HepG2 (cell line): ENCODE measurements around the gene CIBAR2. TPM values are rescaled to one million over a fixed set of nuclear protein-coding genes. Genes with fewer than 3 reads are reported as not detected.

Experiments
- ATF7 ChIP-seq, 2 experiments: fragments of 450-650 bp in 1 of 2; sonication (generic) in 1 of 2; formaldehyde crosslinking in 1 of 2; IDR thresholded peaks; 2 replicates each; pipeline versions ENCODE4 v1.4.0 to v1.6.1; 2016 to 2020; ENCODE audit warnings: antibody characterized with exemption in 1 of 2, mild to moderate bottlenecking in 1 of 2, missing genetic modification reagents in 1 of 2
- BRCA1 ChIP-seq: sonication (generic); formaldehyde crosslinking; IDR thresholded peaks from 2 replicates; pipeline ENCODE4 v1.4.0; 2020; ENCODE audit warnings: missing genetic modification reagents
- CC2D1A ChIP-seq: sonication (generic); formaldehyde crosslinking; IDR thresholded peaks from 2 replicates; pipeline ENCODE4 v1.8.1; 2023; ENCODE audit warnings: mild to moderate bottlenecking, missing genetic modification reagents
- CENPT ChIP-seq: sonication (generic); formaldehyde crosslinking; IDR thresholded peaks from 2 replicates; pipeline ENCODE4 v1.8.0; 2022; ENCODE audit warnings: low read depth, mild to moderate bottlenecking, moderate library complexity, missing genetic modification reagents
- CSRNP2 ChIP-seq: sonication (generic); formaldehyde crosslinking; conservative IDR thresholded peaks from 2 replicates; pipeline ENCODE4 v1.8.0; 2022; ENCODE audit warnings: low read depth, missing genetic modification reagents
- ERF ChIP-seq: IDR thresholded peaks from 2 replicates; pipeline ENCODE4 v1.6.1; 2018; ENCODE audit warnings: missing biosample characterization, missing genetic modification reagents
- FLYWCH1 ChIP-seq: sonication (generic); formaldehyde crosslinking; IDR thresholded peaks from 2 replicates; pipeline ENCODE4 v1.8.1; 2023; ENCODE audit warnings: mild to moderate bottlenecking, missing genetic modification reagents
- GLI4 ChIP-seq: sonication (generic); formaldehyde crosslinking; IDR thresholded peaks from 2 replicates; pipeline ENCODE4 v1.5.1; 2020; ENCODE audit warnings: missing genetic modification reagents, mild to moderate bottlenecking, moderate library complexity, borderline replicate concordance
- HIVEP1 ChIP-seq: sonication (generic); formaldehyde crosslinking; IDR thresholded peaks from 2 replicates; pipeline ENCODE4 v1.4.0; 2020; ENCODE audit warnings: mild to moderate bottlenecking, missing genetic modification reagents
- MED8 ChIP-seq: sonication (generic); formaldehyde crosslinking; IDR thresholded peaks from 2 replicates; pipeline ENCODE4 v1.8.1; 2023; ENCODE audit warnings: mild to moderate bottlenecking, missing genetic modification reagents; ENCODE audit not compliant: insufficient replicate concordance
- NR2F2 ChIP-seq: IDR thresholded peaks from 2 replicates; pipeline ENCODE4 v1.6.1; 2012; ENCODE audit warnings: low read depth, inconsistent platforms, borderline replicate concordance
- RXRA ChIP-seq: sonication (generic); formaldehyde crosslinking; IDR thresholded peaks from 2 replicates; pipeline ENCODE4 v1.5.1; 2020; ENCODE audit warnings: missing genetic modification reagents
- SPEN ChIP-seq: sonication (generic); formaldehyde crosslinking; IDR thresholded peaks from 2 replicates; pipeline ENCODE4 v1.5.1; 2020; ENCODE audit warnings: low read depth, mild to moderate bottlenecking, missing genetic modification reagents
- SYNCRIP ChIP-seq: fragments of 200-400 bp; formaldehyde crosslinking; IDR thresholded peaks from 2 replicates; pipeline ENCODE4 v1.6.1; 2018; ENCODE audit warnings: mild to moderate bottlenecking, low read depth, low read length; ENCODE audit not compliant: insufficient read depth
- XRCC5 ChIP-seq: fragments of 200-400 bp; formaldehyde crosslinking; optimal IDR thresholded peaks from 2 replicates; pipeline ENCODE3; 2017; ENCODE audit warnings: mild to moderate bottlenecking, low read length
- ZFP36L1 ChIP-seq: sonication (generic); formaldehyde crosslinking; IDR thresholded peaks from 2 replicates; pipeline ENCODE4 v1.8.0; 2022; ENCODE audit warnings: mild to moderate bottlenecking, missing genetic modification reagents, moderate library complexity
- ZNF124 ChIP-seq: sonication (generic); formaldehyde crosslinking; IDR thresholded peaks from 2 replicates; pipeline ENCODE4 v1.4.0; 2020; ENCODE audit warnings: missing genetic modification reagents
- ZNF296 ChIP-seq: sonication (generic); formaldehyde crosslinking; conservative IDR thresholded peaks from 2 replicates; pipeline ENCODE4 v1.5.0; 2020; ENCODE audit warnings: mild to moderate bottlenecking, missing genetic modification reagents
- ZNF343 ChIP-seq: sonication (generic); formaldehyde crosslinking; IDR thresholded peaks from 2 replicates; pipeline ENCODE4 v1.4.0; 2020; ENCODE audit warnings: mild to moderate bottlenecking, missing genetic modification reagents
- ZNF773 ChIP-seq: sonication (generic); formaldehyde crosslinking; IDR thresholded peaks from 2 replicates; pipeline ENCODE4 v1.4.0; 2020; ENCODE audit warnings: missing genetic modification reagents, borderline replicate concordance
- ZNF781 ChIP-seq: sonication (generic); formaldehyde crosslinking; IDR thresholded peaks from 2 replicates; pipeline ENCODE4 v1.5.1; 2020; ENCODE audit warnings: borderline replicate concordance, mild to moderate bottlenecking, missing genetic modification reagents; ENCODE audit errors: not compliant biosample characterization
- ZNF790 ChIP-seq: sonication (generic); formaldehyde crosslinking; IDR thresholded peaks from 2 replicates; pipeline ENCODE4 v1.8.0; 2022; ENCODE audit warnings: missing genetic modification reagents, mild to moderate bottlenecking, borderline replicate concordance
- ZSCAN29 ChIP-seq: sonication (generic); formaldehyde crosslinking; conservative IDR thresholded peaks from 2 replicates; pipeline ENCODE4 v1.4.0; 2020; ENCODE audit warnings: mild to moderate bottlenecking, missing genetic modification reagents
- polyA plus RNA-seq, 8 experiments: library from polyadenylated mRNA; depleted of rRNA in 3 of 8; stranded (reverse) in 7 of 8; unstranded in 1 of 8; fragments of >200 nt; fragmentation: Illumina TruSeq in 4 of 8; extraction: Trizol in 4 of 8; gene quantifications; 2 replicates each; pipeline versions ENCODE4 v1.2.1 to v1.2.3, GENCODE V29; 2011 to 2016; ENCODE audit warnings: low read depth in 4 of 8, missing spikeins in 1 of 8, mixed read lengths in 1 of 8; ENCODE audit not compliant: insufficient read depth in 1 of 8
- total RNA-seq, 5 experiments: library from RNA; depleted of rRNA; stranded (reverse); fragments of >200 nt; fragmentation: Illumina TruSeq; extraction: Trizol; gene quantifications; 2 replicates each; pipeline ENCODE4 v1.2.3, GENCODE V29; 2016; ENCODE audit warnings: low read depth in 1 of 5
- TF ChIP-seq, protein P1 (sequence below): IDR thresholded peaks from 2 replicates; pipeline ENCODE4 v1.6.1; 2016
- TF ChIP-seq, protein P2 (sequence below): IDR thresholded peaks from 2 replicates; pipeline ENCODE4 v1.6.1; 2016; ENCODE audit warnings: missing biosample characterization, missing genetic modification reagents, low read depth

The CIBAR2 gene
- total and polyA plus RNA-seq, 2 of the 13 experiments (the other 11 are each of a cell fraction or from before 2014, with no cell fraction given), result not detected

GRCh38 chr16:85056211-85056748 is 56.0 kb downstream of the CIBAR2 start (continued):
- TF ChIP-seq CENPT (CRISPR knock-in tag) (no peak; the same call in 1 of the 2 replicates), NR2F2 (no peak), GLI4 (CRISPR knock-in tag) (0 out of 2 replicates have a peak, but pooled peaks have one; percentile 12), ZNF790 (CRISPR knock-in tag) (peak; percentile 11; the same call in 1 of the 2 replicates), FLYWCH1 (CRISPR knock-in tag) (0 out of 2 replicates have a peak, but pooled peaks have one; percentile 12), ZNF343 (CRISPR knock-in tag) (peak; percentile 84; the same call in 1 of the 2 replicates), BRCA1 (0 out of 2 replicates have a peak, but pooled peaks have one; percentile 15), SYNCRIP (no peak), XRCC5 (peak; percentile 30), HIVEP1 (CRISPR knock-in tag) (0 out of 2 replicates have a peak, but pooled peaks have one; percentile 15), ZNF781 (CRISPR knock-in tag) (peak; percentile 73), ZNF124 (CRISPR knock-in tag) (no peak), SPEN (CRISPR knock-in tag) (peak; percentile 15; the same call in 1 of the 2 replicates), ERF (CRISPR knock-in tag) (peak; percentile 23; the same call in 1 of the 2 replicates), ZSCAN29 (CRISPR knock-in tag) (0 out of 2 replicates have a peak, but pooled peaks have one; percentile 3), RXRA (CRISPR knock-in tag) (peak; percentile 3; the same call in 1 of the 2 replicates), ZNF296 (CRISPR knock-in tag) (no peak), ATF7 (IDR thresholded peaks at IDR 0.05) (no peak), ATF7 (CRISPR knock-in tag; IDR thresholded peaks at IDR 0.05) (0 out of 2 replicates have a peak, but pooled peaks have one; percentile 3), CC2D1A (no peak), ZFP36L1 (CRISPR knock-in tag) (peak; percentile 32; the same call in 1 of the 2 replicates), MED8 (no peak), CSRNP2 (CRISPR knock-in tag) (no peak), ZNF773 (CRISPR knock-in tag) (no peak)
- TF ChIP-seq, protein P1, sequence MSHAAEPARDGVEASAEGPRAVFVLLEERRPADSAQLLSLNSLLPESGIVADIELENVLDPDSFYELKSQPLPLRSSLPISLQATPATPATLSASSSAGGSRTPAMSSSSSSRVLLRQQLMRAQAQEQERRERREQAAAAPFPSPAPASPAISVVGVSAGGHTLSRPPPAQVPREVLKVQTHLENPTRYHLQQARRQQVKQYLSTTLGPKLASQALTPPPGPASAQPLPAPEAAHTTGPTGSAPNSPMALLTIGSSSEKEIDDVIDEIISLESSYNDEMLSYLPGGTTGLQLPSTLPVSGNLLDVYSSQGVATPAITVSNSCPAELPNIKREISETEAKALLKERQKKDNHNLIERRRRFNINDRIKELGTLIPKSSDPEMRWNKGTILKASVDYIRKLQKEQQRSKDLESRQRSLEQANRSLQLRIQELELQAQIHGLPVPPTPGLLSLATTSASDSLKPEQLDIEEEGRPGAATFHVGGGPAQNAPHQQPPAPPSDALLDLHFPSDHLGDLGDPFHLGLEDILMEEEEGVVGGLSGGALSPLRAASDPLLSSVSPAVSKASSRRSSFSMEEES (CRISPR knock-in tag), result 0 out of 2 replicates have a peak, but pooled peaks have one; percentile 6
- TF ChIP-seq, protein P2, sequence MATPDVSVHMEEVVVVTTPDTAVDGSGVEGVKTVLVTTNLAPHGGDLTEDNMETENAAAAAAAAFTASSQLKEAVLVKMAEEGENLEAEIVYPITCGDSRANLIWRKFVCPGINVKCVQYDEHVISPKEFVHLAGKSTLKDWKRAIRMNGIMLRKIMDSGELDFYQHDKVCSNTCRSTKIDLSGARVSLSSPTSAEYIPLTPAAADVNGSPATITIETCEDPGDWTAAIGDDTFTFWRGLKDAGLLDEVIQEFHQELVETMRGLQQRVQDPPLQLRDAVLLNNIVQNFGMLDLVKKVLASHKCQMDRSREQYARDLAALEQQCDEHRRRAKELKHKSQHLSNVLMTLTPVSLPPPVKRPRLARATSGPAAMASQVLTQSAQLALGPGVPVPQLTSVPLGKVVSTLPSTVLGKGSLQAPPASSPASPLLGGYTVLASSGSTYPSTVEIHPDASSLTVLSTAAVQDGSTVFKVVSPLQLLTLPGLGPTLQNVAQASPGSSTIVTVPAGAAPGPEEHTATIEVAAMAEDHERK (CRISPR knock-in tag), result no peak
